Measurements from ENCODE around the gene RNF114. TPM values are rescaled to one million over a fixed set of nuclear protein-coding genes. Genes with fewer than 3 reads are reported as not detected.

The RNF114 gene
- polyA plus RNA-seq, 1 of the 3 experiments (the other 2 are of a cell fraction), result 55.0 TPM

- no peak overlapping the region for H3K27ac ChIP-seq (ENCODE audit: low read depth in 2 of 2, low read length in 1 of 2)
- H3K79me2 ChIP-seq (ENCODE audit: insufficient read depth), result no peaks in the 10 kb centered on the region
- H4K20me1 ChIP-seq (ENCODE audit: insufficient read depth), result no peaks in the 10 kb centered on the region
- 93% methylated on average over 6 of the region's 6 CpGs for WGBS (ENCODE audit: low lambda C conversion rate)
- no peaks in the 10 kb centered on the region for H3K9me3 ChIP-seq
- no peak overlapping the region for H3K4me3 ChIP-seq (ENCODE audit: low read depth in 2 of 2, low read length in 1 of 2)
- H2AFZ ChIP-seq (ENCODE audit: low read depth), result no peak overlapping the region
- POLR2A ChIA-PET, result no interaction called here
- DNase-seq, result no peak
- no peak overlapping the region for H3K4me2 ChIP-seq
- CTCF ChIA-PET, result interaction anchor here (0.6 to 1.7 kb wide), 5 partner anchors 8 to 564 kb away, joined by 3 to 6 read pairs (median 4); no protein-coding TSS in a partner anchor
- H3K9ac ChIP-seq, result no peak overlapping the region
- TF ChIP-seq GATA2 (CRISPR knock-in tag; IDR thresholded peaks at IDR 0.05), result no peak
- no peak for TF ChIP-seq REST (IDR thresholded peaks at IDR 0.05; ENCODE audit: low read depth, low read length)
- no peak for TF ChIP-seq GABPA (IDR thresholded peaks at IDR 0.05; ENCODE audit: low read depth)
- TF ChIP-seq FOXM1 (IDR thresholded peaks at IDR 0.05; ENCODE audit: low read depth), result no peak
- TF ChIP-seq CHD2 (IDR thresholded peaks at IDR 0.05; ENCODE audit: low read length, partially characterized antibody), result no peak
- TF ChIP-seq MXI1 (IDR thresholded peaks at IDR 0.05; ENCODE audit: low read depth, low read length), result no peak
- no peak for TF ChIP-seq USF1 (IDR thresholded peaks at IDR 0.05; ENCODE audit: borderline replicate concordance, low read depth)
- no peak for TF ChIP-seq ZBTB33 (IDR thresholded peaks at IDR 0.05; ENCODE audit: borderline replicate concordance, low read depth)
- TF ChIP-seq SIN3A (IDR thresholded peaks at IDR 0.05; ENCODE audit: borderline replicate concordance, low read depth, low read length), result no peak
- TF ChIP-seq FOSL2 (IDR thresholded peaks at IDR 0.05; ENCODE audit: borderline replicate concordance, low read depth), result no peak
- no peak for TF ChIP-seq JUND (IDR thresholded peaks at IDR 0.05)
- no peaks in the 10 kb centered on the region for H3K27me3 ChIP-seq (ENCODE audit: insufficient read depth)
- H3K4me1 ChIP-seq (ENCODE audit: control insufficient read depth in 1 of 2, insufficient read depth in 2 of 2, low read depth in 1 of 2, low read length in 1 of 2), result peaks cover 0 to 9% of the 10 kb centered on the region in 2 experiments; a peak in 1 of 4 replicates
- H3K9me2 ChIP-seq, result no peaks in the 10 kb centered on the region
- H3K36me3 ChIP-seq (replicated peaks in 1 of 2; ENCODE audit: control insufficient read depth in 1 of 2, insufficient read depth in 2 of 2, low read length in 1 of 2), result no peaks in the 10 kb centered on the region
- H3F3A ChIP-seq (replicated peaks; ENCODE audit: insufficient read depth), result no peaks in the 10 kb centered on the region
These were observed 40.0 kb upstream of the RNF114 start for GRCh38 chr20:49896204-49896603.
